ENCODE data around the gene GOLGA5.
"Not testable (repeated sequence)": the region's sequence is repeated elsewhere in the genome, so short reads cannot be mapped to it uniquely, and the experiment has no call there.

Gene GOLGA5

GRCh38 chr14:92841930-92842329, 47.8 kb downstream of the GOLGA5 start:
- no peak for DNase-seq

- no peak for DNase-seq
These were observed 50.1 kb downstream of the GOLGA5 start for GRCh38 chr14:92844204-92844603.

GRCh38 chr14:92846162-92846897, 52.2 kb downstream of the GOLGA5 start:
- DNase-seq, result no peak

- peak; percentile 37 for DNase-seq
These were observed 53.2 kb downstream of the GOLGA5 start for GRCh38 chr14:92847278-92847677.

GRCh38 chr14:92847749-92848148, 53.6 kb downstream of the GOLGA5 start:
- no peak for DNase-seq

- DNase-seq, result no peak
These were observed 54.8 kb downstream of the GOLGA5 start for GRCh38 chr14:92848887-92849286.

- DNase-seq, result no peak
These were observed 56.4 kb downstream of the GOLGA5 start for GRCh38 chr14:92850492-92850891.

GRCh38 chr14:92853136-92853535, 59.0 kb downstream of the GOLGA5 start:
- not testable (repeated sequence) for DNase-seq

- DNase-seq, result no peak
These were observed 66.1 kb downstream of the GOLGA5 start for GRCh38 chr14:92860049-92860840.

- no peak for DNase-seq
These were observed 68.0 kb downstream of the GOLGA5 start for GRCh38 chr14:92861856-92862745.

GRCh38 chr14:92863286-92864080, 69.4 kb downstream of the GOLGA5 start:
- peak; percentile 71 for DNase-seq

GRCh38 chr14:92865674-92866073, 71.6 kb downstream of the GOLGA5 start:
- DNase-seq, result no peak

GRCh38 chr14:92866181-92866752, 72.2 kb downstream of the GOLGA5 start:
- no peak for DNase-seq

GRCh38 chr14:92866901-92867865, 73.1 kb downstream of the GOLGA5 start:
- no peak for DNase-seq

GRCh38 chr14:92874962-92875661, 81.0 kb downstream of the GOLGA5 start:
- DNase-seq, result no peak

- DNase-seq, result no peak
These were observed 83.8 kb downstream of the GOLGA5 start for GRCh38 chr14:92877757-92878431.

GRCh38 chr14:92880351-92880750, 86.2 kb downstream of the GOLGA5 start:
- DNase-seq, result no peak

- DNase-seq, result peak; percentile 53
These were observed 86.7 kb downstream of the GOLGA5 start for GRCh38 chr14:92880851-92881250.

GRCh38 chr14:92883066-92883465, 89.0 kb downstream of the GOLGA5 start:
- DNase-seq, result no peak

GRCh38 chr14:92884410-92884809, 90.3 kb downstream of the GOLGA5 start:
- no peak for DNase-seq

Data from NCI-H2107 (cell line).